ENCODE results near the gene NECTIN1. TPM values are rescaled to one million over a fixed set of nuclear protein-coding genes. Genes with fewer than 3 reads are reported as not detected.

NECTIN1 gene
- total RNA-seq, 1 donor from 2014 or later = 45.3 TPM

DNA sequence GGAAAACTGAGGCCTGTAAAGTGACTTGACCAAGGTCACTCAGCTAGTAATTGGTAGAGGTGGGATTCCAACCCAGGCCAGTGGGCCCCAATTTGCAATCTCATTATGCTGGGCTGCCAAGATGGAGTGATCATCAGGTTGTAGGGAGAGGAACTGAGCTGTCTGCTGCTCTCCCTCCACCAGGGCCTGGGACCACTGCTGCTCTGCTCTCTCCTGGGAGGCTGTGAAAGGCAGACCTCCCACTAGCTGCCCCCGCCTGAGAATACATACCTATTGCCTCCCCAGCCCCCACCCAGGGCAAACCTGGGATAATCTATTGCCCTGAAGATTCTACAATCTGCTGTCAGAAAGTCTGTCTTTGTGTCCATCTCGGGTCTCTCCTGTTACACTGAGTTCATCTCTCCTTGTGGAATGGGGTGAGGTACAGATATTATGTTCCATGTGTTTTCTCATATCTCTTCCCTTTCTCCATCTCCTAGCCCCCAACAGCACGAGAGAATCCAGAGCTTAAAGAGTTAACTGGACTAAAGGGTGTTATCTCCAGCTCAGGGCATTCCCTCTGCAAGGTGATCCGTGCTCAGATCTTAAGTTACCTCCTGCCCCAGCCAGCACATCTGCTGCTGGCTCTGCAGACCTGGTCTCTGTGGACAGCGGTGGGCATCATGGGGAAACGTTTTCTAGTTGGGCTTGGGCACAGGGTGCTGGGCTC is 5.6 kb downstream of the NECTIN1 start:
- Mint-ChIP-seq H3K27ac (no peak overlapping the region), H3K4me3 (no peak overlapping the region), H3K9me3 (no peaks in the 10 kb centered on the region), H3K27me3 (ENCODE audit: low read depth) (no peaks in the 10 kb centered on the region), H3K4me1 (peaks cover 17% of the 10 kb centered on the region), H3K36me3 (peaks cover 6% of the 10 kb centered on the region)
- no peak for DNase-seq (ENCODE audit: low spot score in 2 of 2, unreplicated experiment in 2 of 2)
- TF ChIP-seq, protein P1, sequence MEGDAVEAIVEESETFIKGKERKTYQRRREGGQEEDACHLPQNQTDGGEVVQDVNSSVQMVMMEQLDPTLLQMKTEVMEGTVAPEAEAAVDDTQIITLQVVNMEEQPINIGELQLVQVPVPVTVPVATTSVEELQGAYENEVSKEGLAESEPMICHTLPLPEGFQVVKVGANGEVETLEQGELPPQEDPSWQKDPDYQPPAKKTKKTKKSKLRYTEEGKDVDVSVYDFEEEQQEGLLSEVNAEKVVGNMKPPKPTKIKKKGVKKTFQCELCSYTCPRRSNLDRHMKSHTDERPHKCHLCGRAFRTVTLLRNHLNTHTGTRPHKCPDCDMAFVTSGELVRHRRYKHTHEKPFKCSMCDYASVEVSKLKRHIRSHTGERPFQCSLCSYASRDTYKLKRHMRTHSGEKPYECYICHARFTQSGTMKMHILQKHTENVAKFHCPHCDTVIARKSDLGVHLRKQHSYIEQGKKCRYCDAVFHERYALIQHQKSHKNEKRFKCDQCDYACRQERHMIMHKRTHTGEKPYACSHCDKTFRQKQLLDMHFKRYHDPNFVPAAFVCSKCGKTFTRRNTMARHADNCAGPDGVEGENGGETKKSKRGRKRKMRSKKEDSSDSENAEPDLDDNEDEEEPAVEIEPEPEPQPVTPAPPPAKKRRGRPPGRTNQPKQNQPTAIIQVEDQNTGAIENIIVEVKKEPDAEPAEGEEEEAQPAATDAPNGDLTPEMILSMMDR (IDR thresholded peaks at IDR 0.05; ENCODE audit: unreplicated experiment) = no peak

DNA sequence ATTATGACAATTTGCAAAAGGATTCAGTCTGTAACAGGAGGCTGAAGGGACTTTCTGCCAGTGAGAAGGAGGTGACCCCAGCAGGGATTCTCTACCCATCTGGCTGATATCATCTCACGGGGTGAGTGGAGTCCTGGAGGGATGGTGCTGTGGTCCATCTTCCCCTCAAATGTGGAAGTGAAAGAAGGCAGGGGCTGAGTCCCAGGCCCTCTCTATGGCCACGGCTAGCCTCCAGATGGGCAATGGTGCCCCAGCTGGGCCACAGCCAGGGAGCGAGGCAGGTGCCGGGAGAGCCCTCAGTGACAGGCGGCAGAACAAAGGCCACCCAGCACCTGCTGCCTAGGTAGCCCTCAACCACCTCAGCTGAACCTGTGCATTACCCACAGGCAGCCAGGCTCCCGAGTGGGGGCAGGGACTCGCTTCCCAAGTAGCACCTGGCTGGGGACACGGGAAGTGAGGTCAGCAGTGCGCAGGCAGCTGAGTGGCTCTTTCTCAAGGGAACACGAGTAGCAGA is 6.7 kb downstream of the NECTIN1 start:
- Mint-ChIP-seq H3K36me3 (peaks cover 6% of the 10 kb centered on the region), H3K27ac (no peak overlapping the region), H3K4me3 (no peak overlapping the region), H3K9me3 (no peaks in the 10 kb centered on the region), H3K27me3 (ENCODE audit: low read depth) (no peaks in the 10 kb centered on the region), H3K4me1 (peaks cover 17% of the 10 kb centered on the region)
- DNase-seq (ENCODE audit: low spot score in 2 of 2, unreplicated experiment in 2 of 2) = no peak
- TF ChIP-seq, protein P1 (IDR thresholded peaks at IDR 0.05; ENCODE audit: unreplicated experiment) = no peak

DNA sequence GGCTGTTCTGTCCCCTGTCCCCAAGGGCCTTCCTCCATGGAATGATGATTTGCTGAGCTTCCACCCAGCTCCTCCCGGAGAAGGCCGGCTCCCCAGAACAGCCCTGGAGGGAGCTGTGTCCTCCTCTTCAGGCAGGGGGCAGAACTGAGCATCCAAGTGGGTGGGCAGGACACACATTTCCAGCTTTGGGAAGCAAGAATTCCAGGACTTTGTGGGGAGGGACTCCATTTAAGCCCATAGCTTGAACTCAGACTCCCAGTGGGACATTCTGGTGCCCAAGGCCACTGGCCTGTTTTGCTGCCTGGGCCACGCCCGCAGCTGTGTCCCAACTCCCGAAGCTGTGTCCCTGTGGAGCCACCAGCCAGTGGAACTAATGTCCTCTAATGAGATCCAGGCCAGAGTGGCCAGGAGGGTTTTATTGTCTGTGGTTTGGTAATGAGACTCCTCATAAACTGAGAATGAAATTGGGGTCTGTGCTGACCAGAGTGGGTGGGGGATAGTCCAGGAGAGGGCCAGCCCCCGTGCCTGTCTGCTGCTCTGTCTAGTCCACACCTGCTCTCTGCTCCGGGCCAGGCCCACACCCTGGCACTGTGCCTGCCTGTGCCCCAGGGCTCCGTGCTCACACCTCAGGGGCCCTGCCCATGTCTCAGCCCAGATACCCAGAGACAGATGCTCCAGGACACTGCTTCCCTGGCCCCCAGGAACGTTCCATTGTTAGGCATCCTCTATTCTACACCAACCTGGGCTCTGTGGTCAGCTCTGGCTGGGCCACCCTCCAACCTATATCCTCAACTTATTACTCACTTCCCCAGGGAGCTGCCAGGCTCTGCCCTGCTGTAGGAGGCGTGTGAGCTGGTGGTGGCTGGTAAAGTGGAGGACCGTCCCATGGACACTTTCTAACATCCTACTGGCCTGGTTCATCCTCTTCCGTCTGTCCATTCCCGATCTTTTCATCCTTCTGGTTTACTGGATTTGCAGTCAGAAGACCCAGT is 7.6 kb downstream of the NECTIN1 start:
- TF ChIP-seq, protein P1 (IDR thresholded peaks at IDR 0.05; ENCODE audit: unreplicated experiment) = peak; percentile 34
- no peak overlapping the region for H3K27ac Mint-ChIP-seq
- no peak for DNase-seq (ENCODE audit: low spot score in 2 of 2, unreplicated experiment in 2 of 2)
- H3K36me3 Mint-ChIP-seq = peaks cover 6% of the 10 kb centered on the region
- H3K27me3 Mint-ChIP-seq (ENCODE audit: low read depth) = no peaks in the 10 kb centered on the region
- peaks cover 17% of the 10 kb centered on the region for H3K4me1 Mint-ChIP-seq
- H3K9me3 Mint-ChIP-seq = no peaks in the 10 kb centered on the region
- no peak overlapping the region for H3K4me3 Mint-ChIP-seq

DNA sequence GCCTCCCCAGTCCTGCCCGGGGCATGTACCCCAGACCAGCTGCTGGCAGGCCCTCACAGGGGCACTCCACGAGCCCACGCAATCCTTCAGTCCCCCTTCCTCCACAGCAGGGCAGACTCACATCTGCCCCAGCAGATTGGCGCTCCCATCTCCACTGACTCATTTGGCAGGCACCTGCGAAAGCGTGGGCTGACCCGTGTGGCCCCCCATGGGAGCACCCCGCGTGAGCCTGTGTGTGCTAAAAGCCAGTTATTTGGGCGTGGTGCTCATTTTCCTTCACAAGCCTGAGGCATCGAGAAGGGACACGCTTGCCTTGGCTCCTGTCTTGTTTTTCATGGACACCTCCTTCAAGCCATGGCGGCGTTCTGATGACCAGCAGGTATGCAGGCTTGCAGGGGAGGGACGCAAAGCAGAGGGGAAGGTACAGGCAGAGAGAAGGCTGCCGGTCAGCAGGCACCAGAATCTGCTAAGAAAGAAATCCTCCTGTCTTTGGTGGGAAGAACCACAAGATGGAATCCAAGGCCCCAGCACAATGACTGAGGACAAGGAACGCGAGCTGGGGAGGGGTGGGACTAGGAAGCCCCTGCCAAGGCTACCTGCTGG is 8.6 kb downstream of the NECTIN1 start:
- Mint-ChIP-seq H3K27ac (no peak overlapping the region), H3K9me3 (no peaks in the 10 kb centered on the region), H3K27me3 (ENCODE audit: low read depth) (no peaks in the 10 kb centered on the region), H3K4me3 (no peak overlapping the region), H3K36me3 (peaks cover 6% of the 10 kb centered on the region), H3K4me1 (peaks cover 12% of the 10 kb centered on the region)
- TF ChIP-seq, protein P1 (IDR thresholded peaks at IDR 0.05; ENCODE audit: unreplicated experiment) = no peak
- no peak for DNase-seq (ENCODE audit: low spot score in 2 of 2, unreplicated experiment in 2 of 2)

DNA sequence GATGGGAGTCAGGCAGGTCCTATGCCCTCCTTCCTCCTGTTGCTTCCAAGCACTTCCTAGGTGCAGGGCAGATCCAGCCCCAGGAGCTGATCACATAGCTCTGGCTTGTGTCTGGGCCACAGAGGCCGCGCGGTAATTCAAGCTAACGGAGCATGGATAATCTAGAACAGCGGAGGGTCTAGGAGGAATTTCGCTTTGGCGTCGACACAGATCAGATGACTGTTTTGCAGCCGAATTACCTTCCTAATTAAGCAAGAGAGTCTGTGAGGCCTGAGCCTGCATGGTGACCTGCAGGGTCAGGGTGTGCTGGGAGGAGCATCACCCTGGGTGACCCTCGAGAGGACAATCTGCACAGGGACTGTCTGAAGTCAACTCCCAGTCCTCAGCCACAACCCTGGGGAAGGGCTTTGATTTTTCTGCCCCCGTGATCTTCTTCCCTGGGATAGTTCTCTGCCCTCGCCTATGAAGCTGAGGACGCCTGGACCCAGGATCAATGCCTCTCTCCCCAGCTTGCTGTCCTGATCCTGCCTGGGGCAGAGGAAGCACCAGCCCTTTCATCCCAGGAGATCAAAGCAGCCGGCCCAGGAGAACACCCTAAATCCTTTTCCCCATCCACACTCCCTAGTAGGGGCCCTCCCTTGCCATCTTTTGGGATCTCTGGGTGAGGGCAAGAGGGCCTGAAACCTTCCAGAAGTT is 11.0 kb downstream of the NECTIN1 start:
- Mint-ChIP-seq H3K4me3 (no peak overlapping the region), H3K36me3 (peaks cover 6% of the 10 kb centered on the region), H3K9me3 (no peaks in the 10 kb centered on the region), H3K27me3 (ENCODE audit: low read depth) (no peaks in the 10 kb centered on the region), H3K27ac (no peak overlapping the region), H3K4me1 (peaks cover 25% of the 10 kb centered on the region)
- no peak for DNase-seq (ENCODE audit: low spot score in 2 of 2, unreplicated experiment in 2 of 2)
- TF ChIP-seq, protein P1 (IDR thresholded peaks at IDR 0.05; ENCODE audit: unreplicated experiment) = no peak
